Endothelial cell of umbilical vein (primary cell): ENCODE results near the gene RTKN. TPM values are rescaled to one million over a fixed set of nuclear protein-coding genes. Genes with fewer than 3 reads are reported as not detected.
"Not testable (repeated sequence)": the region's sequence is repeated elsewhere in the genome, so short reads cannot be mapped to it uniquely, and the experiment has no call there.

Experiments
- BruUV-seq: library from RNA; stranded (reverse); fragments of 400-500 nt; replicated peaks from 2 replicates; lab custom pipeline; 2021; lab: Mats Ljungman, UMichigan
- CTCF ChIA-PET: fragments of 300-600, 350-600 bp; sonication (Branson Sonifier 250); formaldehyde crosslinking; loops from one replicate; lab custom pipeline; 2021; ENCODE audit warnings: antibody characterized with exemption, inconsistent platforms; lab: Charles Lee
- POLR2A ChIA-PET: fragments of 300-600, 350-600 bp; sonication (Branson Sonifier 250); formaldehyde crosslinking; loops from one replicate; lab custom pipeline; 2021; ENCODE audit warnings: antibody characterized with exemption, inconsistent platforms; lab: Charles Lee
- DNase-seq: peaks from one replicate; pipeline ENCODE4 v3.0.0-alpha.2; 2011; ENCODE audit warnings: low read depth, low spot score
- FAIRE-seq: peaks from 2 replicates; lab custom pipeline; 2011; peaks lifted over from hg19 to GRCh38; lab: Jason Lieb, UNC
- H2AFZ ChIP-seq: 2 replicates; pipeline ENCODE4 v1.6.0; 2012; ENCODE audit warnings: low read depth, low read length, control low read depth, inconsistent platforms
- H3K27ac ChIP-seq: 2 replicates; pipeline ENCODE4 v1.5.1; 2011; ENCODE audit warnings: low read depth, mild to moderate bottlenecking, control low read depth, low read length, moderate library complexity; ENCODE audit not compliant: insufficient read depth
- H3K27me3 ChIP-seq, 2 experiments: 2 replicates each; pipeline versions ENCODE4 v1.6.0 to v1.6.1; 2011; ENCODE audit warnings: low read length in 2 of 2, mixed read lengths in 1 of 2; ENCODE audit not compliant: control insufficient read depth in 2 of 2, insufficient read depth in 2 of 2
- H3K36me3 ChIP-seq, 2 experiments: 2 replicates in 1 of 2; 3 replicates in 1 of 2; pipeline ENCODE4 v1.5.1; 2011; ENCODE audit warnings: low read length in 2 of 2, mild to moderate bottlenecking in 1 of 2, moderate library complexity in 1 of 2; ENCODE audit not compliant: control insufficient read depth in 2 of 2, insufficient read depth in 2 of 2; ENCODE audit errors: extremely low read depth in 1 of 2
- H3K4me1 ChIP-seq: 3 replicates; pipeline ENCODE4 v1.5.1; 2011; ENCODE audit warnings: mild to moderate bottlenecking, low read length; ENCODE audit not compliant: control insufficient read depth, insufficient read depth; ENCODE audit errors: extremely low read depth
- H3K4me2 ChIP-seq: 2 replicates; pipeline ENCODE4 v1.6.1; 2011; ENCODE audit warnings: low read length, control low read depth, mixed read lengths; ENCODE audit not compliant: insufficient read depth
- H3K4me3 ChIP-seq, 3 experiments: fragments of 200-600 bp in 1 of 3; sonication (generic), shearing (Covaris generic) in 1 of 3; replicated peaks in 1 of 3; 2 replicates each; pipeline ENCODE4 v1.5.1; 2011 to 2016; ENCODE audit warnings: control low read depth in 3 of 3, low read length in 3 of 3, mild to moderate bottlenecking in 2 of 3, inconsistent platforms in 1 of 3, low read depth in 1 of 3, moderate library complexity in 1 of 3; ENCODE audit not compliant: insufficient read depth in 1 of 3
- H3K79me2 ChIP-seq: 2 replicates; pipeline ENCODE4 v1.6.0; 2012; ENCODE audit warnings: low read length, inconsistent platforms; ENCODE audit not compliant: control insufficient read depth, insufficient read depth
- H3K9ac ChIP-seq: replicated peaks from 2 replicates; pipeline ENCODE3; 2011; ENCODE audit warnings: low read length, control low read depth; ENCODE audit not compliant: insufficient read depth; ENCODE audit errors: extremely low read depth
- H3K9me1 ChIP-seq: replicated peaks from 3 replicates; pipeline ENCODE4 v1.6.0; 2011; ENCODE audit warnings: mild to moderate bottlenecking, low read length; ENCODE audit not compliant: control insufficient read depth, insufficient read depth; ENCODE audit errors: extremely low read depth
- H3K9me3 ChIP-seq: replicated peaks from 2 replicates; pipeline ENCODE4 v1.5.1; 2012; ENCODE audit warnings: low read length, inconsistent platforms; ENCODE audit not compliant: control insufficient read depth, insufficient read depth
- H4K20me1 ChIP-seq: replicated peaks from 2 replicates; pipeline ENCODE3; 2011; ENCODE audit warnings: mild to moderate bottlenecking, low read length; ENCODE audit not compliant: control insufficient read depth, insufficient read depth; ENCODE audit errors: extremely low read depth
- EZH2 ChIP-seq: IDR thresholded peaks from 2 replicates; pipeline ENCODE4 v1.6.1; 2012; ENCODE audit warnings: borderline replicate concordance, low read depth, mild to moderate bottlenecking, moderate library complexity, low read length, inconsistent platforms; ENCODE audit not compliant: severe bottlenecking
- FOS ChIP-seq: IDR thresholded peaks from 2 replicates; pipeline ENCODE4 v1.6.1; 2011; ENCODE audit warnings: mild to moderate bottlenecking, low read length, moderate library complexity, borderline replicate concordance; ENCODE audit not compliant: insufficient read depth
- POLR2AphosphoS5 ChIP-seq: IDR thresholded peaks from 2 replicates; pipeline ENCODE4 v1.6.1; 2012; ENCODE audit warnings: low read depth, mild to moderate bottlenecking, control low read depth, low read length, moderate library complexity; ENCODE audit not compliant: insufficient read depth
- dilution Hi-C: fragments of 300-500 bp; cut with MboI; formaldehyde crosslinking; loops from one replicate; pipeline ENCODE4 v1.15.0; 2019; ENCODE audit warnings: low sequenced_read_pairs; ENCODE audit not compliant: extremely low pct_ligation_motif_present
- intact Hi-C: fragments of 100-400 bp; cut with micrococcal nuclease; formaldehyde crosslinking; loops from one replicate; pipeline ENCODE4 v1.10.0; 2022
- polyA plus RNA-seq, 4 experiments: library from polyadenylated mRNA; depleted of rRNA in 3 of 4; stranded (reverse) in 3 of 4; unstranded in 1 of 4; fragments of >200 nt; gene quantifications; 2 replicates each; pipeline versions ENCODE4 v1.2.1 to v1.2.3, GENCODE V29; 2011 to 2012; ENCODE audit warnings: missing spikeins in 1 of 4
- total RNA-seq: library from RNA; stranded (reverse); gene quantifications from 2 replicates; pipeline ENCODE4 v1.2.3, GENCODE V29; 2021
- TF ChIP-seq, protein P1 (sequence below), 2 donors: IDR thresholded peaks; 1 replicate in 1 of 2; 2 replicates in 1 of 2; pipeline ENCODE4 v1.5.1; 2011; ENCODE audit warnings: low read length in 2 of 2, mild to moderate bottlenecking in 2 of 2, moderate library complexity in 2 of 2, control low read depth in 1 of 2, inconsistent platforms in 1 of 2, low read depth in 1 of 2; ENCODE audit not compliant: insufficient read depth in 1 of 2; ENCODE audit errors: extremely low read depth in 1 of 2

RTKN gene
- total and polyA plus RNA-seq, 2 donors (not counting 3 experiments of a cell fraction or from before 2014, with no cell fraction given): 20.0 to 20.7 TPM

- dilution Hi-C loops: no loop called here
- H3K4me3 ChIP-seq: no peak overlapping the region
Measured at GRCh38 chr2:74444498-74445318, 3.0 kb upstream of the RTKN start.

DNA sequence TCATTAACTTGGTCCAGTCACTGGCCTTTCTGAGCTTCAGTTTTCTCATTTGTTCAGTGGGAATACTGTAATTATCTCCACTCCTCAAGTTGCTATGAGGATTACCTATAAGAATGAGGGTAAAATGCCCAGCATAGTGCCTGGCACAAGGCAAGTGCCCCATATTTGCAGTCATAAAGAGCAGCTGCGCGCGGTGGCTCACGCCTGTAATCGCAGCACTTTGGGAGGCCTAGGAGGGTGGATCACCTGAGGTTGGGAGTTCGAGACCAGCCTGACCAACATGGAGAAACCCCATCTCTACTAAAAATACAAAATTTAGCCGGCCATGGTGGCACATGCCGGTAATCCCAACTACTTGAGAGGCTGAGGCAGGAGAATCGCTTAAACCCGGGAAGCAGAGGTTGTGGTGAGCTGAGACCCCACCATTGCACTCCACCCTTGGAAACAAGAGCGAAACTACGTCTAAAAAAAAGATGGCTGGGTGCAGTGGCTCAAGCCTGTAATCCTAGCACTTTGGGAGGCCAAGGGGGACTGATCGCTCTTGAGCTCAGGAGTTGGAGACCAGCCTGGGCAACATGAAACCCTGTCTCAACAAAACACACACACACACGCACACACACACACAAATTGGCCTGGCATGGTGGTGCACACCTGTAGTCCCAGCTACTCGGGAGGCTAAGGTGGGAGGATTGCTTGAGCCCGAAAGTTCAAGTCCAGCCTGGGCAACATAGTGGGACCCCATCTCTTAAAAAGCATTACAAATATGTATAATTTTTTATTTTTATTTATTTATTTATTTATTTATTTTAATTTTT is 953 bp upstream of the RTKN start:
- H3K4me1 ChIP-seq: peaks cover 27% of the 10 kb centered on the region
- FAIRE-seq, H3K9ac ChIP-seq, H3K79me2 ChIP-seq, H3K4me2 ChIP-seq, H2AFZ ChIP-seq, H3K27ac ChIP-seq, intact Hi-C loops, H3K9me3 ChIP-seq, H4K20me1 ChIP-seq, H3K36me3 ChIP-seq, POLR2A ChIA-PET, BruUV-seq, H3K9me1 ChIP-seq, H3K4me3 ChIP-seq, DNase-seq, dilution Hi-C loops, CTCF ChIA-PET: not testable (repeated sequence)
- H3K27me3 ChIP-seq: peaks cover 22 to 35% of the 10 kb centered on the region in 2 experiments

More at GRCh38 chr2:74444498-74445318, 3.0 kb upstream of the RTKN start:
- DNase-seq: no peak
- no peaks in the 10 kb centered on the region for H4K20me1 ChIP-seq
- no peaks in the 10 kb centered on the region for H3K79me2 ChIP-seq
- no peak overlapping the region for H3K9ac ChIP-seq
- no peak overlapping the region for H3K4me2 ChIP-seq
- FAIRE-seq: peak; percentile 35
- peaks cover 21% of the 10 kb centered on the region for H3K4me1 ChIP-seq
- CTCF ChIA-PET: interaction anchor here (1.1 to 1.5 kb wide), 3 partner anchors 10 to 87 kb away, joined by 3 read pairs; partner anchors contain the start of genes INO80B and WBP1
- H3K9me3 ChIP-seq: no peaks in the 10 kb centered on the region
- H3K36me3 ChIP-seq: no peaks in the 10 kb centered on the region
- intact Hi-C loops: loop anchor here (1.0 kb wide), 1 partner anchor 10 kb away; no protein-coding TSS in a partner anchor
- BruUV-seq: no TSS peak
- peaks cover 22 to 36% of the 10 kb centered on the region in 2 experiments for H3K27me3 ChIP-seq
- POLR2A ChIA-PET: no interaction called here
- H2AFZ ChIP-seq: no peak overlapping the region
- TF ChIP-seq, protein P1, sequence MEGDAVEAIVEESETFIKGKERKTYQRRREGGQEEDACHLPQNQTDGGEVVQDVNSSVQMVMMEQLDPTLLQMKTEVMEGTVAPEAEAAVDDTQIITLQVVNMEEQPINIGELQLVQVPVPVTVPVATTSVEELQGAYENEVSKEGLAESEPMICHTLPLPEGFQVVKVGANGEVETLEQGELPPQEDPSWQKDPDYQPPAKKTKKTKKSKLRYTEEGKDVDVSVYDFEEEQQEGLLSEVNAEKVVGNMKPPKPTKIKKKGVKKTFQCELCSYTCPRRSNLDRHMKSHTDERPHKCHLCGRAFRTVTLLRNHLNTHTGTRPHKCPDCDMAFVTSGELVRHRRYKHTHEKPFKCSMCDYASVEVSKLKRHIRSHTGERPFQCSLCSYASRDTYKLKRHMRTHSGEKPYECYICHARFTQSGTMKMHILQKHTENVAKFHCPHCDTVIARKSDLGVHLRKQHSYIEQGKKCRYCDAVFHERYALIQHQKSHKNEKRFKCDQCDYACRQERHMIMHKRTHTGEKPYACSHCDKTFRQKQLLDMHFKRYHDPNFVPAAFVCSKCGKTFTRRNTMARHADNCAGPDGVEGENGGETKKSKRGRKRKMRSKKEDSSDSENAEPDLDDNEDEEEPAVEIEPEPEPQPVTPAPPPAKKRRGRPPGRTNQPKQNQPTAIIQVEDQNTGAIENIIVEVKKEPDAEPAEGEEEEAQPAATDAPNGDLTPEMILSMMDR (IDR thresholded peaks at IDR 0.05; ENCODE audit: extremely low read depth in 1 of 2, insufficient read depth in 1 of 2, low read depth in 1 of 2, low read length in 2 of 2): no peak
- TF ChIP-seq FOS (no peak), EZH2 (no peak), POLR2AphosphoS5 (no peak)
- no peaks in the 10 kb centered on the region for H3K9me1 ChIP-seq
- H3K27ac ChIP-seq: no peak overlapping the region
